MM.1S (cell line): Measurements from ENCODE around the gene LANCL2.

Source experiments
- EZH2 ChIP-seq: fragments of 300-600 bp; sonication (generic); optimal IDR thresholded peaks from 2 replicates; pipeline ENCODE3; 2017; ENCODE audit warnings: low read depth, mild to moderate bottlenecking, antibody characterized with exemption, low read length, mixed read lengths
- TF ChIP-seq, protein P1 (sequence below): fragments of 300-600 bp; sonication (generic); IDR thresholded peaks from 2 replicates; pipeline ENCODE4 v1.5.1; 2016; ENCODE audit warnings: antibody characterized with exemption, low read length, mixed read lengths

DNA sequence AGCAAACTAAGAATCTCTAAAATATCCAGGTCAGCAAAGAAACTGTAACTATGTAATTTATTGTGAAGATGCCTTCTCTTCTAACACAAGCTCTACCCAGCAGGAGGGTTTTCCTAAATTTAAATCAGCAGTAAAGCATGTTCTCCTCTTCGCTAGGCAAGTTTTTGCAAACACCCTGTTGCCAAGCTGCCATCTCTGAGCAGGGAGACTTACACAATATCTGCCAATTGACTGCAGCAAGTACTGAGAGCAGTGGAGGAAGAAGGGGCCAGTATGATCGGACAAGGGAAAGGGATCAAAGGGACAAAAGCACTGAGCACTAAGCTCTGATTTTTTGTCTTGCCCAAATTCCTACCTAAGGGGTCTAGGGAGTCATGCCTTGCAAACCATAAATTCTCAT, 16.0 kb upstream of the LANCL2 start:
- TF ChIP-seq, protein P1, sequence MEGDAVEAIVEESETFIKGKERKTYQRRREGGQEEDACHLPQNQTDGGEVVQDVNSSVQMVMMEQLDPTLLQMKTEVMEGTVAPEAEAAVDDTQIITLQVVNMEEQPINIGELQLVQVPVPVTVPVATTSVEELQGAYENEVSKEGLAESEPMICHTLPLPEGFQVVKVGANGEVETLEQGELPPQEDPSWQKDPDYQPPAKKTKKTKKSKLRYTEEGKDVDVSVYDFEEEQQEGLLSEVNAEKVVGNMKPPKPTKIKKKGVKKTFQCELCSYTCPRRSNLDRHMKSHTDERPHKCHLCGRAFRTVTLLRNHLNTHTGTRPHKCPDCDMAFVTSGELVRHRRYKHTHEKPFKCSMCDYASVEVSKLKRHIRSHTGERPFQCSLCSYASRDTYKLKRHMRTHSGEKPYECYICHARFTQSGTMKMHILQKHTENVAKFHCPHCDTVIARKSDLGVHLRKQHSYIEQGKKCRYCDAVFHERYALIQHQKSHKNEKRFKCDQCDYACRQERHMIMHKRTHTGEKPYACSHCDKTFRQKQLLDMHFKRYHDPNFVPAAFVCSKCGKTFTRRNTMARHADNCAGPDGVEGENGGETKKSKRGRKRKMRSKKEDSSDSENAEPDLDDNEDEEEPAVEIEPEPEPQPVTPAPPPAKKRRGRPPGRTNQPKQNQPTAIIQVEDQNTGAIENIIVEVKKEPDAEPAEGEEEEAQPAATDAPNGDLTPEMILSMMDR: no peak
- TF ChIP-seq EZH2: no peak
